GM19455 (cell line): Measurements from ENCODE around the gene MACROD2.

Source experiments
- ATAC-seq: cut with Tn5 transposase; IDR thresholded peaks from one replicate; pipeline ENCODE4 v1.9.1; 2021; ENCODE audit not compliant: unreplicated experiment

MACROD2 gene

DNA sequence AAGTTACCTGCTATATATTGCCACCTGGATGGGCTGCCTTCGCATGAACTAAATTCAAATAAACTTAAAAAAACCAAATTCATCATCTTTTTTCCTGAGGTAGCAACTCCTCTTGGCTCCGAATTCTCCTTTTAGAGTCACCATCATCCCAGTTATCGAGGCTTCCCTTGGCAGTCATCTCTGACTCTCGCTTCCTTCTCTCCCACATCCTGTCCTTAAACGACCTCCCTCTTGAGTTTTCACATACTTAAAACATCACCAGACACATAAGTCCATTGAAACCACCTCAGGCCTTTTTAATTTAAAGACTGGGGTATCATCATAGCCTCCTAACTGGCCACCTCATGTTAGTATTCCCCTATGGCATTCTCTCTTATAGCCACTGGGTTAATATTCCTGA is 638.2 kb downstream of the MACROD2 start:
- ATAC-seq = no peak

DNA sequence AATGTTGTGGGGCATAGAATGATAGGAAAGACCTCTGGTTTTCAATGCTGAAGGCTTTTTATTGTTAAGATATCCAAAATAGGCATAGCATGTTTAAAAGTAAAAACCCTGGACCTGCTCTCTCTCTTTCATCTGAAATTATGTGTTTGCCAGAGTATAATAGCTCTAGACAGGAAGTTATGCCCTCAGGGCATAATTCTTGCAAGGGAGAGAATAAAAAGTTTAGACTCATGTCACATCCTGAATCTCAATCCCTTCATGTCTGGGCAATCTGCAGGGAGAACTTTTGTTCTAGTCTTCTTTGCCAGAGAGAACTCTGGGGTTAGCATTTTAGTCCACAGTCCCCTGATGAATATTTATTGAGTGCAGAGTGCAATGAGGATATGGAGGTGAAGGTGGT is 639.3 kb downstream of the MACROD2 start:
- ATAC-seq = no peak

DNA sequence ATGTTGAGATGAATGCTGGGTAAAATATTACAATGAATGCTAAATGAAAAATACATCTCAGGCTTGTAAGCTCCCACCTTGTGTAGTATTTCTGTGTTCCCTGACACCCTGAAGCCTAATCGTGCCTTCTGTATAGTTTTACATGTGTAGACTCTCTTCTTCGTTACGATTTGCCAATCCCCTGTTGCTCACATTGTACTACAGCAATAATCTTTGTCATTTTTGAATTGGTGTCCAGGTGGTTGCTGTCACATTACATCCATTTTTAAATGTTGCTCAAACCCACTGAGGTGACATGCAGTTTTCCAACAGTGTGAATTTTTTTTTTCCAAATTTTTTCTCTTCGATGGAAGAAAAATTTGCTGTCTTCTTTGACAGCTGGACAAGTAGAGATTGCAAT is 642.1 kb downstream of the MACROD2 start:
- no peak for ATAC-seq

DNA sequence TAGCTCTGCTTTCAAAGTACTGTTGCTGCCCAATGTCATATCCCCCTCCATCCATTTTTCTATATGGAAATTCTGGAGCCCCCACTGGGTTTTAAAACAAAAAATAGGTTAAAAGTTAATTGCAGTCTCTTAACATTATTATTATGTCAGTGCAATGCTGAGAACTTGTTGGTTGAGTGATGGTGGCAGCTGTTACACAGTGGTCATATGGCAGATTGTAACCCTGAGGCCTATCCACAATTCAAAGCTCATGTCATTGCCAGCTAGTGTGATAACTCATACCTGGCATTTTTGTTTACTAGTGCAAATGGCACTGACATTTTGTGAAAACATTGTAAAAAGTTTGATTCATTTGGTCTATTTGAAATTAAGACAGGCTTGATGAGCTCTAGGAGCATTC is 647.8 kb downstream of the MACROD2 start:
- ATAC-seq = no peak

DNA sequence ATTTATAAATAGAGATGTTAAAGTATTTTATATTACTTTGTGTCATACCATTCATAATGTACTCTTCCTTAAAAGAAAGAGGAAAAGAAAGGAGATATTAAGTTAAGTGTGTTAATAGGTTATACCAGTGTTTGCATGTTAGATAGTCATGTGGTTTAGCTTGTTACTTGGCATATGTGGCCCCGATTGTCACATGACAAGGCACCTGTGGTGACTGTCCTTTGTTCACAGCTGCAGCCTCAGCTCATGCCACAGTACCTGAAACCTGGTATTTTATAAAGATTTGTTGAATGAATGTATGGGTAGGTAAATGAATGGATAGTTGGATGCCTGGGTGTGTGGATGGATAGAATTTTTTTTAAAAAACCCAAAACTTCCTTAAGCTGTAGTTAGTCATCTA is 648.2 kb downstream of the MACROD2 start:
- ATAC-seq = no peak

DNA sequence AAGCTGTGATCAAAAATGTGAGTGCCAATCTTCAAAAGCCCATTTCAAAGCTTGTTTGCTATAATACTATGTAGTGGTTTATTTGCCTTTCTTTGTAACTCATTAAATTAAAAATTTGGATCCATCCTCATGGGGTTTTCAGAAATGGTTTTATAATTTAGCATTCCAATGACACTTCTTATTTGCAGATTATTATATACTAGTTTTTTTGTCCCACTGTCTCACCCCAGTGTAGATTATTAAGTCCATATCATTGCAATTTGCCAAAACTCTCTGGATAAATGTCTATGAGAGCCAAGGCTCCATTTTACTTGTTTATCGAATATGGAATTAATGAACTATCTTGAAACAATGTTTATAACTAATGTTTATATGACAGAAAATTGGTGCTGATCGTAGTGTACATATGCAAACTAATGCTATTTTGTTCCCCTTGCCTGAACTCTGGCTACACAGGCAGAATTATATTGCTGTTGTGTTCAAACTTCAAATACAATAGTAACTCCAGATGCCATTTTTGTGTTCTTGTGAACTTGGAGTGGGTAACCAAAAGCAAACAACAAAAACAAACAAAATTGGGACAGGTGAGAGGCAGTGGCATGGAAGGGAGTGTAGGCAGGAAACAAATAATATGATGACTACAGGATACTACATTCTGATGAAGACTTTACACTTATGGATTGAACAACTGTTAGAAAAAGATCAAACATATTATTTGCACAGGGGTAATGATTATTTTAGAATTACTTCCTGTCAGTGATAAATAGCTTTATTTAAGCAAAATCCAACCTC is 649.2 kb downstream of the MACROD2 start:
- ATAC-seq = no peak

DNA sequence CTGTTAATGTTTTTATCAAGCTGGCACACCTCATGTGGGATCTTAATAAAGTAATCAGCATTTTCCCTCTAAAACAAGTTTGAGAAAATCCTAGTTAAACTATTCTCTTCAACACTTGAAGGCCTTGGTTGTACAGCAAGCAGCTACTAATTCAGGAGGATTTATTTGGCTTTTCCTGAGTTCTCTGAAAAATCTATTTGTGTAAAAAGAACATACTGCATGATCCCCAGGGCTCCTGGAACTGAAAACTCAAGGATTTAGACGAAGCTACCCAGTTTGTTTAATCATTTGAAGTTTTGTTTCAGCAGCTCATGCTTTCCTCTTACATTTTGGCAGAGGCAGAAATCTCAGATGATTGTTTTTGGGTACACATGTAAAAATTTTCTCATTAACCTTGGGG is 651.7 kb downstream of the MACROD2 start:
- no peak for ATAC-seq

DNA sequence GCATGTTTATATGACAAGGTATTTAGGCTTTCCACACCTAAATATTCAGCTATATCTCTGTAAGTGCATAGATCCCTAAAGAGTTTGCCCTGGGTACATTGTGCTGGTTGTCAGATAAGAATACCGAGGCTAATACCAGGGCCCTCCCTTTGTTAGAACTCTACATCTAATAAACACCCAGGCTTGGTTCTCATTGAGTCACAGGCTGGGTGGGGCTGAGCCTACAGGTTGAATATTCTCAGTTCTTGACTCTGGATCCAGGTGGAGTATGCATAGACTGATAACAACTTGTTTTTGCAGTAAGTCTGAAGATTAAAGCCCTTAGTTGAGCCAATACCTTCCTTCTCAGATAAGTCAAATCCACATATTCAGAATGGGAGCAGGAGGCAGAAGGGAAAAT is 654.3 kb downstream of the MACROD2 start:
- ATAC-seq = no peak

DNA sequence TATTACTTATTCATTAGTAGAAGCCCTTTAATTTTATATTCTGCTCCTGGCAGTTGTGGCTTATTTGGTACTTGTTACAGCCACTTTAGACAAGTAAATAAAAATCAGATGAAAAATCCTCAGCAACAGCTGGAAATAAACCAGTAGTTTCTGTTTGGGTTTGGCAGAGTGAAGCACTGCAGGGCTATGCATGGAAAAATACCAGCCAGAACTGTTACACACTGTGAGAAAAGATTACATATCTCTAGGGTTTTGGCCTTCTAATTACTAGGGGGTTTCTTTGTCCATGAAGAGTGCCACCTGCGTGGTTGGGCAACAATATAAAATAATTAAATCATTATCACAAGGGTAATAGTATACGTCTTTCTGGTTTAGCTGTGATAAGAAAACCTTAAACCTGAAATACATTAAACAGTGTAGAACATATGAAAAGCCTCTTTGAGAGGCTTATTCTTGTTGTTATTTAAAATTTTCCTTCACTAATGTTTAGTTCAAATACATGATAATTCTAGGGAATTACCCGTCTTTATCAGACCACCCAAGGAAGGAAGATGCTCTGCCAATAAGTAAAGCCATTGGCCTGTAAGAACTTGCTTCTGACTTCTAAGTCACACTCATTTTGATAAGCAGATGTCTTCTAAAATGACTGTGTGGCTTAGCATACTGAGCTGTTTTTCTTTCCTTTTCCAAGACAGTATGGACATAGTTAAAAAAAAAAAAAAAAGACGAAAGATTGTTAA is 662.1 kb downstream of the MACROD2 start:
- ATAC-seq = no peak

DNA sequence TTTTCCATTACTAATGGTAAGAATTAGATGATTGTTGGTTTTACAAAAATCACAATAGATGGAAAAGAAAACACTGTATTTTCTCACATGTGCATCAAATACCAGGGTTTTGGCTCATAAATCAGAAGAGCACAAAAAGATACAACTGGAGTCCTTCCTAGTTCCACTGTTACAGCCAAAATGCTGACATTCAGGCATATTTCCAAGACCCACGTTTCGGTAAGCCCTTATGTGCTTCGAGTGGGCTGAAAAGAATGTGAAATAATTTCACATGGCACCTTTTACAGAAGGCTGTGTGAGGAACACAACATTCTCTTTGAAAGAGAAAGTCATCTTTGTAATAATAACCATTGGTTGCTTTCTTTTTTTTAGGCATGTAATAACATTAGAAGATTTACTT is 668.8 kb downstream of the MACROD2 start:
- no peak for ATAC-seq

DNA sequence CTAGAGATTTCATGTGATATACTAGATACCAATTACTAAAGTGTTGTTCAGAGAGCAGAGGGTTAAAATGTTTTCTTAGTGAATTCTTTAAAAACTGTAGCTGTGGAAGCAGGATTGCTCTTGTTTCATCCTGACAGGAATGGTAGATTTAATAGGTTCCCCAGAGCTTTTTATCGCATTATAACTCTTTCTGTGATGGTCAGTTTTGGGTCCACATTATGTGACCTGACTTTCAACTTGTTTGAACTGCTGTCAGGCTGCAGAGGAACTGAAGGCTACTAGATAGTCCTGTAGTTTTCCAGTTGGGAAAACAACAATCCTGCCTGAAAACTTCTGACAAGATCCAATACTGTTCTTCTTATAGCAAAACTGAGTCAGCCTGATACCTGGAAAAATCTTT is 671.4 kb downstream of the MACROD2 start:
- no peak for ATAC-seq

DNA sequence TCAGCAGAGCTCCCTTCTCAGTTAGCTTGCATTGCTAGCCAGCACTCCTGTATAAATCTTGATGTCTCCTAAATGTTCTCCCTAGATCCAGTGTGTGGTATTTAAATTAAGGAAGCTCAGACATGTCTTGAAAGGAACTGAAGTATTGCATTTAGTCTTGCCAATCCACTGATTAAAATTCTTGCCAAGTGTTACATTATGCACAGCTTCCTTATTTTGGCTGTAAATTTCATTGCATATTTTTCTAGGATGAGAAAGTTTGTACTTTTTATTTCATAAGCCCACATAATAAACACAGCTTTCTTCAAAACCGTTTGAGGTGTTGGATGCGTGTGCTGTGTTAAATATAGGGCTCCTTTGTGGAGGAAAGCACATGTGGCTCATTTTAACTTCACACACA is 671.9 kb downstream of the MACROD2 start:
- ATAC-seq = no peak

DNA sequence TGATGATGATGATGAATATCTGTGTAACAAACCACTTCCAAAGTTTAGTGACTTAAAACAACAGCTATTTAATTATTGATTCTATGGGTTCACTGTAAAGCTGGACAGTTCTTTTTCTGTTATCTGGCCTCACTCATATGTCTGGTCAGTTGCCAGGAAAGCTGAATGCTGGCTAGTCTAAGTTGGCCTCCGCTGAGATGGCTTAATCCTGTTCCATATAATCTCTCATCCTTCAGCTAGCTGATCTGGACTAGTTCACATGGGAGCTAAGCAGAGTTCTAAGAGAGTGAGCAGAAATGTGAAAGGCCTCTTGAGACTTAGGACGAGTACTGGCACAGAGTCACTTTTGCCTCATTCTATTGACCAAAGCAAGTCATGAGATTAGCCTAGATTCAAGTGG is 676.8 kb downstream of the MACROD2 start:
- no peak for ATAC-seq

DNA sequence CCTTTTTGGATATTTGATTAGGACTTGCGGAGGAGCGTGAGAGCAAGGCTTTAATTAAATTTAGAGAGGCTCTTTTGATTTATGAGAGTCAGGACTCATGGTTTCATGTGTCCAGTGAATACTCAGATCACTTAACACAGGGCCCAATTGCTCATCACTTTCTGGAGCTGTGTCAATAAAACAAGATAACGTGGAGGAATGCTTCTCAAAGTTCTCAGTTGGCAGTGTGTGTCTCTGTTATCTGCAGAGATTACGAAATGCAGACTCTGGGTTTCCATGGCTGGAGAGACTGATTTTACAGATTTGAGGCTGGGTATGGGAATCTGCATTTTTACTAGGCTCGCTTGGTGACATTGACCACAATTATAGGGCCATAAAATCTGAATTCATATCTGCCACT is 677.8 kb downstream of the MACROD2 start:
- no peak for ATAC-seq

DNA sequence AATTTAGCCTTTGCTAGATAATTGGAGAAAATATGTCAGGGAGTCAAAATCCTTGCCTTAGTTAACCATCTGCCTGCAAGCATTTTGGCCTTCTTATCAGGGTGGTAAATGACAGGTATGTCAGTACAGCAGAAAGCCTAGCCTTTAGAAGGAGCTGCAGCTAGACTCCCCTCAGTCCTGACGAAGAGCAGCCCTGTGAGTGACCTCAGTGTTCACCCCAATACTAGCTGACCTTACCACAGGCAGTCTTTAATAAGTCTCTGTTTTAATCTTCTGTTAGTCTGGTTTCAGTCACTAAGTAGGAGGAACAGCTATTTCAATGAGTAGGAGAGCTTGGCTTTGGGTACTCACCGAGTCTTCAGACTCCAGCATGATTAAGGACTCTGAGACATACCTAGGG is 682.1 kb downstream of the MACROD2 start:
- ATAC-seq = no peak

DNA sequence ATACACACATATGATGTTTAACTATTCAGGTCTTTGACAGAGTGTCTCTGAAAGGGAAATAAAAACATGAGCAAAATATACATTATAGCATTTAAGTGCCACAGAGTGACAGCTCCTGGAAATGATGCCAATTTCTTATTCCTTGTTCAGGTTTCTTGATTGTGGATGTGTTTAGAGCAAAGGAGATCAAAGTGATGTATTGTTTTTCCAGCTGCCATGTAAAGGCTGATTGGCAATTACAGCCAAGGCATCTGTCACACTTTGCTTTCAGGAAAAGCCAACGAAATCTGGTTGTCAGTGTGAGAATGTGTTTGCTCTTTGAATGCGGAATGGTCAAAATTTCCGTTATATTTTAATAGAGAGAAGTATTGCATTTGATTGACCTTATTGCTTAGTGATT is 689.9 kb downstream of the MACROD2 start:
- ATAC-seq = no peak

DNA sequence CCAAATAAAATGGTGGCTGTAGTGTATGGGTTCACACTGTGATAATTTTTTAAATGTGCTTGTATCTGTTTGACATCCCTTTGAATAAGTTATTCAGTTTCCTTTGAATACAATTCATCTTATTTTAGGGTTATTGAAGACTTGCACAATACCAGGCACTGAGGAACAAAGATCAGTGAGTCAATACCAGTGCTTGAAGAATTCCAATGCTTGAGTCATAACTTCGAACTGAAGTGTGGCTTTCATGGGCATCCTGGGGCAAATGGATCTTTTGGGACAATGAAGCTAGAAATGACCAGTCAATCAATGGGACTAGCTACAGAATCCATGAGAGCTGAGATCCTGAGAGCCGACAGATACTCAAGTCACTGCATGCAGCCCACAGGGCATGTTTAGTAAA is 692.0 kb downstream of the MACROD2 start:
- ATAC-seq = no peak

DNA sequence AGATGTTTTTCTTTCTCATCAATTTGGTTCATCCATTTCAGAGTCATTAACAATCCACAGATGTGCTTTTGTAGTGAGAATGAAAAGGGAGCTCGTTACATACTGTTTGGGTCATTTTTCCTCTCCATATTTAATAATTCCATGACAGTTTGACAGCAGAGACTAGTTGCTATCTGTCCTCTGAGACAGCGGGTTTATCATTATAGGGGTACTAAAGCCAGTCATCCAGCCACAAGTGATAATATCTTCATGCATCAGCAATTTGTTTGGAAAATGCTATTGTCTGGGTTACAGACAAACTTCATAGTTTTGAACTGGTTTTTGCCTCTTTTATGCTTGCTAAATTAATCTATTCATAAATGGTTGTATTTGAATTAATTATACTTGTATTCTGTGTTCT is 692.7 kb downstream of the MACROD2 start:
- no peak for ATAC-seq

DNA sequence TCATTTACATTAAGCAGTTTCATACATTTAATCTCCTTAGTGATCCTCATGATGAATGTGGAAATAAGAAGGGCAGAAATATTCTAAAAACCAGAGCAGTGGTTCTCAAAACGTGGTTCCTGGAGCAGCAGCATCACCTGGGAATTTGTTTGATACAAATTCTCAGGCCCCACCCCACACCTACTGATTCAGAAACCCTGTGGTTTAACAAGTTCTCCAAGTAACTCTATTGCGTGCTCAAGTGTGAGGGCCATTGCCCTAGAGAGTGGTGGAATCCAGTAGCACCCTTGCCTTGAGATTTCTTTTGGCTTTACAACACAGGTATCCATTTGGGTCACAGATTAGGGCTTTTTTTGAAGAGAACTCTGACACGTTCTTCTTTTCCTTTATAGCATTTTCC is 696.7 kb downstream of the MACROD2 start:
- no peak for ATAC-seq

DNA sequence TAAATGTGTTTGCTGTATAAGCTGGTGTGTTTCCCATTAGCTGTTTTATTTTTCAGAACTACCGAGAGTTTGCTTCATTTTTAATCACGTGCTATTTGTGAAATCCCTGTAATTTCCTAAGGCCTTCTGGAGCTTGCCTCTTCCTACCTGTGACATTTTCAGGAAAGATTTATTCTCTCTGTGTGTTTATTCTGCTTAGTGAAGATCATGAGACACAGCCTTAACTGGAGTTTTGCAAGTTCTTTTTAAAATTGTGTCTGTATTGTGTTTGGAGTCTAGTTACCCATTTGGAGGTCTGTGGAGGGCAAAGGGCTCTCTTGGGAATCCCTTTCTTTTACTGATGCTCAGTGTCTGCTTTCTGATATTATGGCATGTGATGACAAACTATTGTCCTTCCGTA is 701.2 kb downstream of the MACROD2 start:
- ATAC-seq = no peak

DNA sequence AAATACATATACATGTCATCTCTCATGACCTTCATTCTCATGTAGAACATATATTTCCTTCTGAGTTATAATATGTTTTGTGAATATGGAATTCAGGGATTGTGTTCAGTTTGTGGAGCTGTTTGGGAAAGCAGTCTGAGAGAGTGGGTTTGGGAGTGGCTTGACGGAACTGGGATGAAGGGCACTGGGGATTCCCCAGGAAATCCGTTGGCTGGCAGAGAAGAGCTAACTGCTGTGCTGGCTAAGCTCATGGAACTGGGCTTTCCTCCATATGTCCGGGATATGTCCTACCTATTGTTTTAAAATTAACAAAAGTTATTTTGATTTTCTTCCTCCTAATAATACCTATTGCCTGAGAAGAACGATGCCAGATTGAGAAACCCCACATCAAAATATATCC is 701.6 kb downstream of the MACROD2 start:
- ATAC-seq = no peak

DNA sequence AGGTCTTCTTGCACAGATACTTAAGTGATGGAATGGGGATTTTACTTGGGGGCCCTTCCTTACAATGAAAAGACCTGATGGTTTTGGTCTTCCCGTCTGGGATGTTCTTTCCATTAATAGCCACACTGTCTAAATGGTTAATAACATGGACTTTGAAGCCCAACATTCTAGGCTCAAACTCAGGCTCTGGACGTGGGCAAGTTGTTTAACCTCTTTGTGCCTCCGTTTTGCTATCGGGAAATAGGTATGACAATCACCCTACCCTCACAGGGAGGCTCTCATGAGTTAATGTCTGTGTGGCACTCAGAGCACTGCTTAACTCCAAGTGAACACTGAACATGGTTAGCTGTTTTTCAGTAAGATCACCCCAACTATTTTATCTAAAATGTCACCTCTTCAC is 702.8 kb downstream of the MACROD2 start:
- ATAC-seq = no peak
